H1 (cell line): ENCODE measurements around the gene DDX51.

Source experiments
- EZH2 ChIP-seq: fragments of 200-600 bp; sonication (generic); IDR thresholded peaks from 2 replicates; pipeline ENCODE4 v1.7.1; 2012; ENCODE audit warnings: low read depth, mild to moderate bottlenecking, moderate library complexity, low read length, inconsistent platforms; ENCODE audit not compliant: severe bottlenecking
- POLR2AphosphoS5 ChIP-seq: IDR thresholded peaks from 2 replicates; pipeline ENCODE4 v1.6.1; 2011; ENCODE audit warnings: low read depth, low read length
- RFX5 ChIP-seq: IDR thresholded peaks from 2 replicates; pipeline ENCODE4 v1.6.1; 2011; ENCODE audit warnings: low read depth, low read length, improper control_type of control experiment, borderline replicate concordance
- YY1 ChIP-seq: IDR thresholded peaks from 2 replicates; pipeline ENCODE4 v1.6.1; 2011; ENCODE audit warnings: low read depth, mild to moderate bottlenecking, low read length

DNA sequence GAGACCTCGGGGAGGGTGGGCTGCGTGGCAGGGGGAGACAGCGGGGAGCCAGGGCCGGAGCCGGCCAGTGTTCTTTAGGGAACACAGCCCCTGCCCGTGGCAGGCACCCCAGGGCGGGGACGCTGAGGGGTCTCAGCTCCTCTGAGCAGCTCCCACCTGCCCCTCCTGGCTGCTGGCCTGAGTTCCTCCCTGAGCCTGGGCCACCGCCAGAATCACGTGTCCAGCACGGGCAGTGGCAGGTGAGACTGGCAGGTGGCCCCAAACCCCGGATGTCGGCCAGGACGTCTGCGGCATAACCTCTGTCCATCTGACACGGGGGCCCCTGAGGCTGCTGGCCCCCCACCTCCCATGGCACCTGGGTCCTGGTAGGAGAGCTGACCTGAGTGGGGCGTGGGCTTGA is 25.3 kb upstream of the DDX51 start:
- no peak for TF ChIP-seq POLR2AphosphoS5
- TF ChIP-seq YY1 = no peak
- TF ChIP-seq EZH2 = no peak
- no peak for TF ChIP-seq RFX5
